VCaP (cell line): Measurements from ENCODE around the gene SEMA3E.
"Not testable (repeated sequence)": the region's sequence is repeated elsewhere in the genome, so short reads cannot be mapped to it uniquely, and the experiment has no call there.

Source experiments
- H3K27ac ChIP-seq: fragments of 450-650 bp; 2 replicates; pipeline ENCODE4 v1.5.1; 2017
- TF ChIP-seq, protein P1 (sequence below): fragments of 450-650 bp; conservative IDR thresholded peaks from 2 replicates; pipeline ENCODE4 v1.5.1; 2017; ENCODE audit warnings: mild to moderate bottlenecking, moderate library complexity

The SEMA3E gene

DNA sequence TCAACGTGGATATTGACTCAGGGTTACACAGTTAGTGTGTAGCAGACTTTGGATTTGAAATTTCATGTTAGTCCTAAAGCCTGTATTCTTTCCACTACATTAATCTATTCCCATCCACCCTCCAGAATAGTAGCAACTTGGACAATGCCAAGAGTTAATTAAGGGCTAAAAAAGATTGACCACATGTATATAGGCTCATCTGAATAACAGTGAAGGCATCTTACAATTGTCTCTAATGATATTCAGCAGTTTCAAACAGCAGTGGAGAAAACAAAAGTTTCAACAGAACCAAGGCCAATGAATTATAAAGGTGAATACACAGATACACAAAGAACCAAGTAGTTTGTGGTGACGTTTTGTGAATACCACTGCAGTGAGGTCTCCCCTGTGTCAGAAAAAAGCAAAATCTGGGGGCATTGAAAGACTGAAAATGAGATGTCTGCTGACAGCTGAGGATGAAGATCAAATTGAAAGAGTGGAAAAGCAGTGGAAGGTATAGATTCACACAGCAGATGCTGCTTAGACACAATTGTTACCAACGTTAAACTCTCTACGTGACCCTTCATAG, 202.8 kb downstream of the SEMA3E start:
- TF ChIP-seq, protein P1, sequence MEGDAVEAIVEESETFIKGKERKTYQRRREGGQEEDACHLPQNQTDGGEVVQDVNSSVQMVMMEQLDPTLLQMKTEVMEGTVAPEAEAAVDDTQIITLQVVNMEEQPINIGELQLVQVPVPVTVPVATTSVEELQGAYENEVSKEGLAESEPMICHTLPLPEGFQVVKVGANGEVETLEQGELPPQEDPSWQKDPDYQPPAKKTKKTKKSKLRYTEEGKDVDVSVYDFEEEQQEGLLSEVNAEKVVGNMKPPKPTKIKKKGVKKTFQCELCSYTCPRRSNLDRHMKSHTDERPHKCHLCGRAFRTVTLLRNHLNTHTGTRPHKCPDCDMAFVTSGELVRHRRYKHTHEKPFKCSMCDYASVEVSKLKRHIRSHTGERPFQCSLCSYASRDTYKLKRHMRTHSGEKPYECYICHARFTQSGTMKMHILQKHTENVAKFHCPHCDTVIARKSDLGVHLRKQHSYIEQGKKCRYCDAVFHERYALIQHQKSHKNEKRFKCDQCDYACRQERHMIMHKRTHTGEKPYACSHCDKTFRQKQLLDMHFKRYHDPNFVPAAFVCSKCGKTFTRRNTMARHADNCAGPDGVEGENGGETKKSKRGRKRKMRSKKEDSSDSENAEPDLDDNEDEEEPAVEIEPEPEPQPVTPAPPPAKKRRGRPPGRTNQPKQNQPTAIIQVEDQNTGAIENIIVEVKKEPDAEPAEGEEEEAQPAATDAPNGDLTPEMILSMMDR = no peak
- no peak overlapping the region for H3K27ac ChIP-seq

DNA sequence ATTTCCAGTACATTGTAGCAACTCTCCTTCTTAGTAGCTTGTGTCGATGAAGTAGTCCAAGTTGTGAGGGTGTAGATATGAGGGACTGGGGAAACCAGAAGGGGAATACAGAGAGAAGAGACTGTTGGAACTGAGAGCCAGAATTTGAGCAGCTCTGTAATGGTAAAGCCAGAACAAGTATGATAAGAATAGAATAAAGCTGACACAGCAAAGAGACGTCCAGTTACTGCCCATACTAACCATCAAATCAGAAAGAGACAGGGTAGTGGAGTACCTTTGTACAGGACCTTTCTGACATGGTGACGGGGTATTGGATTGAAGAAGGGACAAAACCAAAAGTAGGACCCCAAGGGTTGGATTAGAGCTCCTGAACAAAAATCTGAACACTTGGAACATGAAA, 206.0 kb downstream of the SEMA3E start:
- TF ChIP-seq, protein P1 = no peak
- no peak overlapping the region for H3K27ac ChIP-seq

DNA sequence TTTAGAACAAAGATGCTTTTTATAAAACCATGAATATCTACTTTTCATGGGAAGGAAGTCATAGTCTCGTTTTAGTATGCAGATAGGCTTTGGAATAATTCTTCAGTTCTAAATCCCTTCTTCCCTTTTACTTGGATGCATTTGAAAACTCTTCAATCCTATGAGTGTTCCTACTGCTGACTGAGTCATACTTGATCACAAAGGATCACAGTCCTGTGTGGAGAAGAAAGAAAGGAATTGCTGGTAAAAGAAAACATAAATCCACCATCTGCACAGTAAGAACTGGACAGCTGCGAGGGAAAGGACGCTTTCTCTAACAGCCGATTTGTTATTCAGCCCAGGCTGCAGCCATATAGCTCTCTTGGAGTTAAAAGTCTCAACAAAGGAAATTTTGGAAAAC, 209.9 kb downstream of the SEMA3E start:
- no peak overlapping the region for H3K27ac ChIP-seq
- TF ChIP-seq, protein P1 = no peak

DNA sequence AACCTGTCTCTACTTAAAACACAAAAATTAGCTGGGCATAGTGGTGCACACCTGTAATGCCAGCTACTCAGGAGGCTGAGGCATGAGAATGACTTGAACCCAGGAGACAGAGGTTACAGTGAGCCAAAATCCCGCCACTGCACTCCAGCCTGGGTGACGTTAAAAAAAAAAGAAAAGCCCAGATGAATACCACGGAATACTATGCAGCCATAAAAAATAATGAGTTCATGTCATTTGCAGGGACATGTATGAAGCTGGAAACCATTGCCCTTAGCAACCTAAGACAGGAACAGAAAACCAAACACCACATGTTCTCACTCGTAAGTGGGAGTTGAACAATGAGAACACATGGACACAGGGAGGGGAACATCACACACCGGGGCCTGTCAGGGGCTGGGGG, 218.7 kb downstream of the SEMA3E start:
- not testable (repeated sequence) for H3K27ac ChIP-seq

DNA sequence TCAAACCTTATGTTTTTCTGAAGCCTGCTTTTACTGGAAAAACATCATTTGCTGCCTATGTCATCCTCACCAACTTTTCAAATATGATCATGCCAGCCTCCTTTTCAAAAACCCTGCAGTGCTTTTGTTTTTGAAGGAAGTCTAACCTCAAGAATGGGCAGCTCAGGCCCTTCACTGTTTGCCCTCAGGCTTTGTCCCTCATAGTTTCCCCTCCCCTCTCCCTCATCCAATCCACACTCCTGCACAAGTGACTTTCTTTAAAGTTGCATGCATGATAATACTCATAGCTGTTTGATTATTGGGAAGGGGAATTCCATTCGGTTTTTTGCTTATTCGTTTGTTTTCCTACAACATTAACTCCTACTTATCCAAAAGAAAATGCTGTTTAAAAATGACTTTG, 219.4 kb downstream of the SEMA3E start:
- no peak overlapping the region for H3K27ac ChIP-seq
- TF ChIP-seq, protein P1 = no peak

DNA sequence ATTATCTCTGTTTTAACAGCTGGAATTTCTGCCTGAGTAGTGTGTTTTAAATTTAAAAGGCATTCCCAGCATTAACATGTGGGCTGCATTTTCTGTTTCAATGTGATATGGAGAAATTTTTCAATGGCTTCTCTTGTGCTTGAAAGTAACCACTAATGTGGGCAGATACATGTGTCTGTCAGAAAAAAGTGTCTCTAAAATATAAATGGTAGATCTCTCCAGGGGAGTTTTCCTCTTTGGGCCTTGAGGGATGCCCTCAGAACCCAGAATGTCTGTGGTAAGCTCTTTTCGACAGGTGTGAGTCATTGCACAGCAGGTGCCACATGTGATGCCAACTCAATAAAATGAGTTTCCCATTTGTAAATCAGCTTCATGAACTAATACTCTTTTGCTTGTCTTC, 221.1 kb downstream of the SEMA3E start:
- TF ChIP-seq, protein P1 = no peak
- H3K27ac ChIP-seq = no peak overlapping the region

DNA sequence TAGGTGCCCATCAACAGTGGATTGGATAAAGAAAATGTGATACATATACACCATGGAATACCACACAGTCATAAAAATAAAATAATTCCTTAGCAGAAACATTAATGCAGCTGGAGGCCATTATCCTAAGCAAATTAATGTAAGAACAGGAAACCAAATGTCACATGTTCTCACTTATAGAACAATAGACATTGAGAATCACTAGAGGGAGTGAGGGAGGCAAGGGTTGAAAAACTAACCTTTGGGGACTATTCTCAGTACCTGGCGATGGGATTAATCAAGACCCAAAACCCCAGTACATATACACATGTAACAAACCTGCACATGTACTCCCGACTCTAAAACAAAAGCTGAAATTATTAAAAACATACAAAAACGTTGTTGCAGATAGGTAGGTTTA, 222.6 kb downstream of the SEMA3E start:
- H3K27ac ChIP-seq = no peak overlapping the region
- TF ChIP-seq, protein P1 = no peak

DNA sequence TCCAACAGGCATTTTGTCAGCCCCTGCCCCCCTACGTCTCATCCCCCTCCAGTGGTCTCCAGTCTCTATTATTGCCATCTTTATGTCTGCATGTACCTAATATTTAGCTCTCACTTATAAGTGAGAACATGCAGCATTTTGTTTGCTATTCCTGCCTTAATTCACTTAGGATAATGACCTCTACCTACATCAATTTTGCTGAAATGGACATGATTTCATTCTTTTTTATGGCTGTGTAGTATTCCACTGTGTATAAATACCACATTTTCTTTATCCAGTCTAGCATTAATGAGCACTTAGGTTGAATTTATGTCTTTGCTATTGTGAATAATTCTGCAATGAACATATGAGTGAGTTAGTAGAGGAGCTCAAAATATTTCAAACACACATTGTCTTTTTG, 229.9 kb downstream of the SEMA3E start:
- TF ChIP-seq, protein P1 = no peak
- no peak overlapping the region for H3K27ac ChIP-seq
